HEK293T (cell line): ENCODE results near the gene ST6GALNAC5.

Experiments used
- FOXK2 ChIP-seq: fragments of 450-650 bp; IDR thresholded peaks from 2 replicates; pipeline ENCODE4 v1.6.1; 2016; ENCODE audit warnings: mild to moderate bottlenecking
- TF ChIP-seq, protein P1 (sequence below): fragments of 450-650 bp; IDR thresholded peaks from 2 replicates; pipeline ENCODE4 v1.6.1; 2016

DNA sequence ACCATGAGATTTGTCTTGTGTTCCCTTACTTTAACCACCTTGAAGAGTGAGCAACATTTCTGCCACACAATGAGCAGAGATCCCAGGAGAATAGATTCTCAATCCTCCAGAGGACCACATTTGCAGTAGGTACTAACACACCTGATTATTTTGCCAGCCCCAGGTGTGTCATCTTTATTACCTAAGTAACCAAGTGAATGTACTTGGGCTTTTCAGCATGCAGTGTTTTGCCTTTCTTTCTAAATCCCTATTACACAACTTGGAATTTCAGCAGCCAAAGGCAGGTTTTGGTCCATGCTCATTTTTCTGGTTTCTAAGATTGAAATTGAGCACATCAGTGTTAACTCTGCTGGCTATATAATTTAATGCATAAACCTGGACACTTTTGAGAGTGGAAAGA, 43.2 kb upstream of the ST6GALNAC5 start:
- no peak for TF ChIP-seq FOXK2
- TF ChIP-seq, protein P1, sequence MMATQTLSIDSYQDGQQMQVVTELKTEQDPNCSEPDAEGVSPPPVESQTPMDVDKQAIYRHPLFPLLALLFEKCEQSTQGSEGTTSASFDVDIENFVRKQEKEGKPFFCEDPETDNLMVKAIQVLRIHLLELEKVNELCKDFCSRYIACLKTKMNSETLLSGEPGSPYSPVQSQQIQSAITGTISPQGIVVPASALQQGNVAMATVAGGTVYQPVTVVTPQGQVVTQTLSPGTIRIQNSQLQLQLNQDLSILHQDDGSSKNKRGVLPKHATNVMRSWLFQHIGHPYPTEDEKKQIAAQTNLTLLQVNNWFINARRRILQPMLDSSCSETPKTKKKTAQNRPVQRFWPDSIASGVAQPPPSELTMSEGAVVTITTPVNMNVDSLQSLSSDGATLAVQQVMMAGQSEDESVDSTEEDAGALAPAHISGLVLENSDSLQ = no peak
